H1 (cell line): ENCODE data around the gene TOP1. TPM values are rescaled to one million over a fixed set of nuclear protein-coding genes. Genes with fewer than 3 reads are reported as not detected.

Source experiments
- CTCF ChIA-PET: fragments of 300-600 bp; sonication (Branson Sonifier 250); formaldehyde crosslinking; loops from one replicate; lab custom pipeline; 2021; ENCODE audit not compliant: partially characterized antibody; lab: Charles Lee
- POLR2A ChIA-PET: fragments of 300-600 bp; sonication (Branson Sonifier 250); formaldehyde crosslinking; loops from one replicate; lab custom pipeline; 2021; ENCODE audit warnings: inconsistent platforms; ENCODE audit not compliant: partially characterized antibody; lab: Charles Lee
- DNase-seq, 2 experiments: peaks; one replicate each; pipeline versions ENCODE4 v3.0.0 to v3.0.0-alpha.2; 2010 to 2022; ENCODE audit warnings: low spot score in 2 of 2, low read depth in 1 of 2, mixed read lengths in 1 of 2
- FAIRE-seq: peaks from 2 replicates; lab custom pipeline; 2011; peaks lifted over from hg19 to GRCh38; lab: Jason Lieb, UNC
- H2AFZ ChIP-seq: 2 replicates; pipeline ENCODE4 v1.8.1; 2012; ENCODE audit warnings: low read length, inconsistent platforms
- H2AK5ac ChIP-seq: 2 replicates; pipeline ENCODE4 v1.6.1; 2013; ENCODE audit warnings: low read depth, low read length
- H2BK120ac ChIP-seq: replicated peaks from 2 replicates; pipeline ENCODE3; 2013; ENCODE audit warnings: low read depth, low read length, inconsistent platforms
- H2BK12ac ChIP-seq: 2 replicates; pipeline ENCODE4 v1.6.1; 2013; ENCODE audit warnings: low read depth, low read length
- H2BK15ac ChIP-seq: 2 replicates; pipeline ENCODE4 v1.6.1; 2013; ENCODE audit warnings: low read length
- H2BK20ac ChIP-seq: 2 replicates; pipeline ENCODE4 v1.6.1; 2013; ENCODE audit warnings: low read length
- H2BK5ac ChIP-seq: 2 replicates; pipeline ENCODE4 v1.6.1; 2013; ENCODE audit warnings: low read depth, low read length
- H3K14ac ChIP-seq: 2 replicates; pipeline ENCODE4 v1.6.1; 2013; ENCODE audit warnings: inconsistent platforms; ENCODE audit not compliant: insufficient read length
- H3K18ac ChIP-seq: 2 replicates; pipeline ENCODE4 v1.6.1; 2013; ENCODE audit warnings: low read length; ENCODE audit errors: extremely low read depth
- H3K23ac ChIP-seq: 2 replicates; pipeline ENCODE4 v1.6.1; 2013; ENCODE audit warnings: inconsistent platforms; ENCODE audit not compliant: insufficient read length
- H3K23me2 ChIP-seq: 2 replicates; pipeline ENCODE4 v1.6.1; 2013; ENCODE audit warnings: low read depth, low read length
- H3K27ac ChIP-seq: 2 replicates; pipeline ENCODE4 v1.6.1; 2011; ENCODE audit warnings: low read depth, low read length, inconsistent platforms
- H3K27me3 ChIP-seq, 4 experiments: replicated peaks in 1 of 4; 1 replicate in 1 of 4; 2 replicates in 3 of 4; pipeline versions ENCODE4 v1.6.1 to v1.8.1; 2011 to 2013; ENCODE audit warnings: low read length in 3 of 4, mild to moderate bottlenecking in 3 of 4, inconsistent platforms in 2 of 4, mixed read lengths in 2 of 4, moderate library complexity in 1 of 4; ENCODE audit not compliant: control insufficient read depth in 3 of 4, insufficient read depth in 3 of 4; ENCODE audit errors: extremely low read depth in 1 of 4
- H3K36me3 ChIP-seq, 4 experiments: 2 replicates each; pipeline versions ENCODE4 v1.6.1 to v1.8.1; 2011 to 2013; ENCODE audit warnings: mild to moderate bottlenecking in 4 of 4, low read length in 3 of 4, moderate library complexity in 2 of 4, control low read depth in 1 of 4, inconsistent platforms in 1 of 4; ENCODE audit not compliant: insufficient read depth in 4 of 4, control insufficient read depth in 2 of 4
- H3K4ac ChIP-seq: replicated peaks from 2 replicates; pipeline ENCODE3; 2013; ENCODE audit warnings: low read length, low read depth, mixed read lengths, inconsistent platforms; ENCODE audit not compliant: insufficient read length
- H3K4me1 ChIP-seq, 4 experiments: replicated peaks in 1 of 4; 1 replicate in 1 of 4; 2 replicates in 3 of 4; pipeline versions ENCODE4 v1.6.1 to v1.8.1; 2011 to 2013; ENCODE audit warnings: low read length in 3 of 4, inconsistent platforms in 2 of 4, mixed read lengths in 1 of 4; ENCODE audit not compliant: insufficient read depth in 4 of 4, control insufficient read depth in 3 of 4
- H3K4me2 ChIP-seq, 2 experiments: 2 replicates each; pipeline versions ENCODE4 v1.6.1 to v1.8.1; 2011 to 2013; ENCODE audit warnings: low read depth in 2 of 2, low read length in 2 of 2, control low read depth in 1 of 2, inconsistent platforms in 1 of 2, mild to moderate bottlenecking in 1 of 2; ENCODE audit not compliant: insufficient read depth in 1 of 2
- H3K4me3 ChIP-seq, 4 experiments: fragments of 200-600, 300-600 bp in 1 of 4; sonication (generic), shearing (Covaris generic), sonication (Bioruptor Twin) in 1 of 4; 2 replicates each; pipeline versions ENCODE4 v1.5.1 to v1.8.1; 2011 to 2016; ENCODE audit warnings: low read length in 4 of 4, low read depth in 3 of 4, control low read depth in 2 of 4, inconsistent platforms in 2 of 4, mild to moderate bottlenecking in 2 of 4, mixed read lengths in 1 of 4, moderate library complexity in 1 of 4; ENCODE audit not compliant: insufficient read depth in 2 of 4; ENCODE audit errors: extremely low read depth in 1 of 4
- H3K56ac ChIP-seq: replicated peaks from 2 replicates; pipeline ENCODE3; 2013; ENCODE audit warnings: low read depth, mild to moderate bottlenecking, mixed read lengths, low read length, inconsistent platforms; ENCODE audit not compliant: insufficient read length
- H3K79me1 ChIP-seq: 2 replicates; pipeline ENCODE4 v1.6.1; 2013; ENCODE audit warnings: low read depth, low read length, control low read depth
- H3K79me2 ChIP-seq, 2 experiments: 2 replicates each; pipeline versions ENCODE4 v1.6.1 to v1.8.1; 2012 to 2013; ENCODE audit warnings: low read length in 2 of 2, mild to moderate bottlenecking in 2 of 2, inconsistent platforms in 1 of 2; ENCODE audit not compliant: insufficient read depth in 2 of 2, control insufficient read depth in 1 of 2
- H3K9ac ChIP-seq, 4 experiments: replicated peaks in 1 of 4; 1 replicate in 1 of 4; 2 replicates in 3 of 4; pipeline versions ENCODE4 v1.6.1 to v1.8.1; 2011 to 2013; ENCODE audit warnings: low read depth in 3 of 4, low read length in 3 of 4, control low read depth in 2 of 4, mild to moderate bottlenecking in 2 of 4, moderate library complexity in 2 of 4, inconsistent platforms in 1 of 4; ENCODE audit errors: extremely low read depth in 1 of 4
- H3K9me3 ChIP-seq, 2 experiments: 2 replicates each; pipeline versions ENCODE4 v1.6.1 to v1.8.1; 2012 to 2013; ENCODE audit warnings: mild to moderate bottlenecking in 2 of 2, moderate library complexity in 2 of 2, control low read depth in 1 of 2, inconsistent platforms in 1 of 2, low read depth in 1 of 2, low read length in 1 of 2, mixed read lengths in 1 of 2; ENCODE audit not compliant: insufficient read depth in 2 of 2
- H4K20me1 ChIP-seq, 2 experiments: replicated peaks in 1 of 2; 2 replicates each; pipeline versions ENCODE3 to v1.8.1; 2011 to 2013; ENCODE audit warnings: inconsistent platforms in 2 of 2, low read length in 2 of 2, mild to moderate bottlenecking in 1 of 2; ENCODE audit not compliant: insufficient read depth in 2 of 2, control insufficient read depth in 1 of 2
- H4K5ac ChIP-seq: 2 replicates; pipeline ENCODE4 v1.6.1; 2013; ENCODE audit warnings: low read length, low read depth, mixed read lengths, inconsistent platforms; ENCODE audit not compliant: insufficient read length
- H4K8ac ChIP-seq: 2 replicates; pipeline ENCODE4 v1.8.0; 2013; ENCODE audit warnings: mild to moderate bottlenecking, moderate library complexity, low read length, inconsistent platforms; ENCODE audit not compliant: insufficient read depth; ENCODE audit errors: extremely low read depth
- H4K91ac ChIP-seq: replicated peaks from 2 replicates; pipeline ENCODE3; 2013; ENCODE audit warnings: low read length, mixed read lengths, inconsistent platforms; ENCODE audit not compliant: insufficient read length
- ASH2L ChIP-seq: fragments of 200-600, 300-600 bp; sonication (generic); IDR thresholded peaks from one replicate; pipeline ENCODE4 v1.7.1; 2017; ENCODE audit warnings: low read length
- BCL11A ChIP-seq, 2 experiments: IDR thresholded peaks; one replicate each; pipeline ENCODE4 v1.6.1; 2011; ENCODE audit warnings: low read depth in 2 of 2, low read length in 2 of 2, mild to moderate bottlenecking in 2 of 2
- CHD1 ChIP-seq: IDR thresholded peaks from 2 replicates; pipeline ENCODE4 v1.6.1; 2012; ENCODE audit warnings: low read depth, low read length, improper control_type of control experiment
- HDAC2 ChIP-seq, 2 experiments: fragments of 300-600 bp in 1 of 2; sonication (generic) in 1 of 2; IDR thresholded peaks; 2 replicates each; pipeline ENCODE4 v1.6.1; 2011 to 2012; ENCODE audit warnings: low read depth in 2 of 2, low read length in 2 of 2, mild to moderate bottlenecking in 2 of 2, moderate library complexity in 2 of 2, borderline replicate concordance in 1 of 2, inconsistent platforms in 1 of 2
- MAFK ChIP-seq: IDR thresholded peaks from 2 replicates; pipeline ENCODE4 v1.6.1; 2012; ENCODE audit warnings: low read depth, mild to moderate bottlenecking, improper control_type of control experiment, low read length
- POLR2A ChIP-seq, 2 experiments: IDR thresholded peaks; 1 replicate in 1 of 2; 2 replicates in 1 of 2; pipeline ENCODE4 v1.6.1; 2011; ENCODE audit warnings: low read depth in 2 of 2, low read length in 2 of 2, mild to moderate bottlenecking in 2 of 2; ENCODE audit errors: control extremely low read depth in 1 of 2
- RBBP5 ChIP-seq: IDR thresholded peaks from 2 replicates; pipeline ENCODE4 v1.7.1; 2012; ENCODE audit warnings: low read depth, mild to moderate bottlenecking, inconsistent platforms, low read length, moderate library complexity, borderline replicate concordance
- RXRA ChIP-seq: IDR thresholded peaks from 2 replicates; pipeline ENCODE4 v1.6.1; 2011; ENCODE audit warnings: low read depth, mild to moderate bottlenecking, low read length, moderate library complexity; ENCODE audit not compliant: insufficient read depth
- SIRT6 ChIP-seq: IDR thresholded peaks from one replicate; pipeline ENCODE4 v1.7.1; 2012; ENCODE audit warnings: low read length, inconsistent platforms
- SP2 ChIP-seq: IDR thresholded peaks from 2 replicates; pipeline ENCODE4 v1.6.1; 2012; ENCODE audit warnings: mild to moderate bottlenecking, low read length, inconsistent platforms
- TEAD4 ChIP-seq: IDR thresholded peaks from 2 replicates; pipeline ENCODE4 v1.6.1; 2012; ENCODE audit warnings: low read depth, low read length, inconsistent platforms, mixed read lengths
- WGBS, 2 experiments: shearing (Covaris generic) in 1 of 2; methylation state at CpG; one replicate each; pipeline versions ENCODE4 v1.1.6 to v1.1.7; 2013 to 2015; ENCODE audit warnings: low lambda C conversion rate in 2 of 2, mixed read lengths in 2 of 2, inconsistent platforms in 1 of 2, low coverage in 1 of 2, missing lambda C conversion rate in 1 of 2; ENCODE audit not compliant: insufficient replicate concordance in 2 of 2, insufficient coverage in 1 of 2, insufficient read length in 1 of 2; ENCODE audit errors: extremely low coverage in 1 of 2, missing lambda C conversion rate in 1 of 2; 5-methylcytosine and 5-hydroxymethylcytosine counted together
- polyA plus RNA-seq, 7 experiments: library from polyadenylated mRNA; depleted of rRNA in 3 of 7; stranded (reverse) in 5 of 7; unstranded in 2 of 7; fragments of >200 nt in 5 of 7; fragments of 200-250 nt in 2 of 7; gene quantifications; 1 replicate in 5 of 7; 2 replicates in 1 of 7; 4 replicates in 1 of 7; pipeline versions ENCODE4 v1.2.1 to v1.2.3, GENCODE V29; 2011 to 2013; ENCODE audit warnings: missing spikeins in 2 of 7, mixed read lengths in 2 of 7
- total RNA-seq: library from RNA; stranded (reverse); fragmentation: NEBNext Ultra II Directional; extraction: Animal tissue kit (Norgen Biotek cat#: 25700); gene quantifications from 2 replicates; pipeline ENCODE4 v1.2.1, GENCODE V29; 2021

Gene TOP1
- total and polyA plus RNA-seq, 2 of the 8 experiments (the other 6 are each of a cell fraction or from before 2014, with no cell fraction given) = 7.4 to 108 TPM

- Histone ChIP-seq H3K27me3 (no peaks in the 10 kb centered on the region), H4K20me1 (peaks cover 0 to 7% of the 10 kb centered on the region in 2 experiments), H3K14ac (no peak overlapping the region), H3K4ac (no peak overlapping the region), H3K4me2 (no peak overlapping the region), H2BK5ac (no peak overlapping the region), H3K79me1 (no peaks in the 10 kb centered on the region), H2BK15ac (no peak overlapping the region), H3K23ac (no peak overlapping the region), H4K8ac (no peak overlapping the region), H2BK12ac (no peak overlapping the region), H3K36me3 (peaks cover 12 to 47% (median 31%) of the 10 kb centered on the region in 4 experiments), H3K4me3 (no peak overlapping the region), H3K23me2 (no peaks in the 10 kb centered on the region; the same call in 1 of the 2 replicates), H3K56ac (no peak overlapping the region)
- no peak for DNase-seq
- ChIA-PET POLR2A (no interaction called here), CTCF (interaction anchor here (0.8 to 9.6 kb wide), 6 partner anchors 13 to 130 kb away, joined by 3 to 99 read pairs (median 4); no protein-coding TSS in a partner anchor)
- TF ChIP-seq POLR2A (IDR thresholded peaks at IDR 0.05; ENCODE audit: control extremely low read depth in 1 of 2, low read depth in 2 of 2, low read length in 2 of 2) = no peak
- TF ChIP-seq SP2 = no peak
- TF ChIP-seq CHD1 = no peak
- no peak for TF ChIP-seq HDAC2 (IDR thresholded peaks at IDR 0.05; ENCODE audit: borderline replicate concordance in 1 of 2, low read depth in 2 of 2, low read length in 2 of 2)
- TF ChIP-seq RXRA = no peak
- no peak for TF ChIP-seq ASH2L
- TF ChIP-seq BCL11A (IDR thresholded peaks at IDR 0.05; ENCODE audit: low read depth in 2 of 2, low read length in 2 of 2) = no peak
- TF ChIP-seq TEAD4 = no peak
- TF ChIP-seq RBBP5 = no peak
- no peak for TF ChIP-seq SIRT6
- TF ChIP-seq MAFK = no peak
- TF ChIP-seq, all 59 proteins: peak for 0
- Histone ChIP-seq H3K18ac (no peak overlapping the region), H2BK120ac (no peak overlapping the region), H3K4me1 (no peaks in the 10 kb centered on the region), H2BK20ac (no peak overlapping the region), H3K9me3 (no peaks in the 10 kb centered on the region), H3K9ac (no peak overlapping the region), H3K79me2 (no peaks in the 10 kb centered on the region), H4K5ac (no peak overlapping the region), H3K27ac (no peak overlapping the region), H2AK5ac (no peak overlapping the region), H4K91ac (no peak overlapping the region), H2AFZ (no peak overlapping the region)
- WGBS, 2 experiments = 91% methylated on average over 4 of the region's 4 CpGs; no CpG with 5 or more reads in 1 of the 2 experiments
- FAIRE-seq = no peak
Measured at GRCh38 chr20:41091927-41092326, 63.3 kb downstream of the TOP1 start.
